Fibroblast of mammary gland (primary cell): ENCODE data around the gene USP14.
"Not testable (repeated sequence)": the region's sequence is repeated elsewhere in the genome, so short reads cannot be mapped to it uniquely, and the experiment has no call there.

Experiments
- DNase-seq: peaks from one replicate; pipeline ENCODE4 v3.0.0-alpha.2; 2010; ENCODE audit warnings: low read depth
- H3K4me3 ChIP-seq: 2 replicates; pipeline ENCODE4 v1.5.1; 2011; ENCODE audit warnings: low read depth, mild to moderate bottlenecking, low read length, moderate library complexity; ENCODE audit not compliant: control insufficient read depth
- TF ChIP-seq, protein P1 (sequence below): conservative IDR thresholded peaks from 2 replicates; pipeline ENCODE4 v1.5.1; 2011; ENCODE audit warnings: low read depth, low read length, inconsistent platforms; ENCODE audit not compliant: control insufficient read depth, insufficient read depth

USP14 gene

GRCh38 chr18:136433-136832 lies 21.9 kb upstream of the USP14 start:
- TF ChIP-seq, protein P1, sequence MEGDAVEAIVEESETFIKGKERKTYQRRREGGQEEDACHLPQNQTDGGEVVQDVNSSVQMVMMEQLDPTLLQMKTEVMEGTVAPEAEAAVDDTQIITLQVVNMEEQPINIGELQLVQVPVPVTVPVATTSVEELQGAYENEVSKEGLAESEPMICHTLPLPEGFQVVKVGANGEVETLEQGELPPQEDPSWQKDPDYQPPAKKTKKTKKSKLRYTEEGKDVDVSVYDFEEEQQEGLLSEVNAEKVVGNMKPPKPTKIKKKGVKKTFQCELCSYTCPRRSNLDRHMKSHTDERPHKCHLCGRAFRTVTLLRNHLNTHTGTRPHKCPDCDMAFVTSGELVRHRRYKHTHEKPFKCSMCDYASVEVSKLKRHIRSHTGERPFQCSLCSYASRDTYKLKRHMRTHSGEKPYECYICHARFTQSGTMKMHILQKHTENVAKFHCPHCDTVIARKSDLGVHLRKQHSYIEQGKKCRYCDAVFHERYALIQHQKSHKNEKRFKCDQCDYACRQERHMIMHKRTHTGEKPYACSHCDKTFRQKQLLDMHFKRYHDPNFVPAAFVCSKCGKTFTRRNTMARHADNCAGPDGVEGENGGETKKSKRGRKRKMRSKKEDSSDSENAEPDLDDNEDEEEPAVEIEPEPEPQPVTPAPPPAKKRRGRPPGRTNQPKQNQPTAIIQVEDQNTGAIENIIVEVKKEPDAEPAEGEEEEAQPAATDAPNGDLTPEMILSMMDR = no peak
- no peak for DNase-seq
- H3K4me3 ChIP-seq = no peak overlapping the region

DNA sequence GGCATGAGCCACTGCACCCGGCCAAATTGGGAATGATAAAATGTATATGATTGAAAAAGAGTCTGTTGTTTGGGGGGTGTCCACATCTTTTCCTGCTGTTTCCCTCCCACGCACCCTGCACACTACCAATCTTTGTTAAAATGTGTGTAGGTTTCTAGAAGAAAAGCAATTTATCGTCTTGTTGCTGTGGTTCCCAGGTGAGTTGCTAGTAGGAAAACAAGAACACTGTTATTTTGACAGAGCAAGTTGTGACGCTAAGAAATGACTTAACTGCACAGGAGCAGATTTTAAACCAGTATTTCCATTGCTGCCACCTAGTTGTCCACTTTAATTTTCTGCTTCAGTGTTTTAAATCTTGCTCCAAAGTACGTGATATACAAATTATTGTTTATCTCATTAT lies 21.0 kb upstream of the USP14 start:
- TF ChIP-seq, protein P1 = no peak
- no peak for DNase-seq

GRCh38 chr18:140670-141266 lies 17.6 kb upstream of the USP14 start:
- no peak overlapping the region for H3K4me3 ChIP-seq
- TF ChIP-seq, protein P1 = no peak

More for the DNA sequence above, 21.0 kb upstream of the USP14 start:
- no peak overlapping the region for H3K4me3 ChIP-seq

GRCh38 chr18:142624-143296 lies 15.6 kb upstream of the USP14 start:
- DNase-seq, H3K4me3 ChIP-seq: not testable (repeated sequence)

More at GRCh38 chr18:140670-141266, 17.6 kb upstream of the USP14 start:
- no peak for DNase-seq

GRCh38 chr18:148841-149240 lies 9.5 kb upstream of the USP14 start:
- TF ChIP-seq, protein P1 = no peak
- no peak for DNase-seq
- H3K4me3 ChIP-seq = no peak overlapping the region

- peak; percentile 79 for DNase-seq
- TF ChIP-seq, protein P1 = no peak
- no peak overlapping the region for H3K4me3 ChIP-seq
These were observed 4.2 kb upstream of the USP14 start for GRCh38 chr18:154151-154550.

DNA sequence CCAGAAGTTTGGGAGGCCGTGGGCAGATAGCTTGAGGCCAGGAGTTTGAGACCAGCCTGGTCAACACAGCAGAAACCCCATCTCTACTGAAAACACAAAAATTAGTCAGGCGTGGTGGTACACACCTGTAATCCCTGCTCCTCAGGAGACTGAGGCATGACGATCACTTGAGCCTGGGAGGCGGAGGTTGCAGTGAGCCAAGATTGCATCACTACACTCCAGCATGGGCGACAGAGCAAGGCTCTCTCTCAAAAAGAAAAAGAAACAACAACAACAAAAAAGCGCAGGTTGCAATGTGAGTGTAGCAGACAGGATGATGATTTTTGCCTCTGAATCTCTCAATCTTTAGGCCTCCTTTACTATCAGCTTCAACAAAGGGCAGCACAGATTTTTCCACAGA lies 2.7 kb upstream of the USP14 start:
- TF ChIP-seq, protein P1 = no peak
- H3K4me3 ChIP-seq = no peak overlapping the region
- DNase-seq = no peak
